Measurements from ENCODE around the gene SDF4.

DNA sequence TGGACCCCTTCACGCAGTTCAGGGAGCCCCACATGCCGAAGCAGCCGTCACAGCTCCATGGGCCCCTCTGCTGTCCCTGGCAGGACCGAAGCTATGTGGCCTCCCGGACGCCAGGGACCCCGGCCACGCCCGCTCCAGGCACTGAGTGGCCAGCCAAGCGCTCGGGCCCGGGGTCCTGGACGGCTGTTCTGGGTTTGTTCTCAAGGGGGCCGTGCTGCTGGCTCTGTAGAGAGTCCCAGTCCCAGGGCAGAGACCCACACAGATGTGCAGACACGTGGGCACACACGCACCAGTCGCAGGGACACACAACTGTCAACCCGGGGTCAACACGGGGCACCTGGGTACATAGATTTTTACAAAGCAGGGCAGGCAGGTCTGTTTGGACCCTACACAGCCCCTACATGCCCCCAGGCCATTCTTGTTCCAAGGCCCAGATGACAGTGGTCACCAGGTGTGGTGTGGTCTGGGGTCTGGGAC, 6.9 kb upstream of the SDF4 start:
- TF ChIP-seq POLR2A (IDR thresholded peaks at IDR 0.05; ENCODE audit: low read depth, low read length) (no peak), MAZ (IDR thresholded peaks at IDR 0.05; ENCODE audit: borderline replicate concordance, low read depth, low read length) (no peak), FOS (IDR thresholded peaks at IDR 0.05; ENCODE audit: low read depth, low read length) (no peak), RCOR1 (IDR thresholded peaks at IDR 0.05; ENCODE audit: insufficient replicate concordance, low read length) (no peak), SMC3 (IDR thresholded peaks at IDR 0.05; ENCODE audit: low read depth, low read length) (no peak), ELK1 (IDR thresholded peaks at IDR 0.05; ENCODE audit: borderline replicate concordance, low read depth, low read length) (no peak)
- TF ChIP-seq, protein P1, sequence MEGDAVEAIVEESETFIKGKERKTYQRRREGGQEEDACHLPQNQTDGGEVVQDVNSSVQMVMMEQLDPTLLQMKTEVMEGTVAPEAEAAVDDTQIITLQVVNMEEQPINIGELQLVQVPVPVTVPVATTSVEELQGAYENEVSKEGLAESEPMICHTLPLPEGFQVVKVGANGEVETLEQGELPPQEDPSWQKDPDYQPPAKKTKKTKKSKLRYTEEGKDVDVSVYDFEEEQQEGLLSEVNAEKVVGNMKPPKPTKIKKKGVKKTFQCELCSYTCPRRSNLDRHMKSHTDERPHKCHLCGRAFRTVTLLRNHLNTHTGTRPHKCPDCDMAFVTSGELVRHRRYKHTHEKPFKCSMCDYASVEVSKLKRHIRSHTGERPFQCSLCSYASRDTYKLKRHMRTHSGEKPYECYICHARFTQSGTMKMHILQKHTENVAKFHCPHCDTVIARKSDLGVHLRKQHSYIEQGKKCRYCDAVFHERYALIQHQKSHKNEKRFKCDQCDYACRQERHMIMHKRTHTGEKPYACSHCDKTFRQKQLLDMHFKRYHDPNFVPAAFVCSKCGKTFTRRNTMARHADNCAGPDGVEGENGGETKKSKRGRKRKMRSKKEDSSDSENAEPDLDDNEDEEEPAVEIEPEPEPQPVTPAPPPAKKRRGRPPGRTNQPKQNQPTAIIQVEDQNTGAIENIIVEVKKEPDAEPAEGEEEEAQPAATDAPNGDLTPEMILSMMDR (conservative IDR thresholded peaks at IDR 0.05; ENCODE audit: low read depth, low read length) = no peak

Data from IMR-90 (cell line).